Stimulated activated CD4-positive, alpha-beta T cell treated with anti-CD3 and anti-CD28 coated beads, Interleukin-15, amount 100 ng/mL, for 1 hour (primary cell): ENCODE results near the gene LRRC51.
"Not testable (repeated sequence)": the region's sequence is repeated elsewhere in the genome, so short reads cannot be mapped to it uniquely, and the experiment has no call there.

Experiments
- DNase-seq, 2 donors: peaks; one replicate each; pipeline ENCODE4 v3.0.0-alpha.2; 2020; ENCODE audit warnings: low read depth in 1 of 2, low spot score in 1 of 2

Gene LRRC51

DNA sequence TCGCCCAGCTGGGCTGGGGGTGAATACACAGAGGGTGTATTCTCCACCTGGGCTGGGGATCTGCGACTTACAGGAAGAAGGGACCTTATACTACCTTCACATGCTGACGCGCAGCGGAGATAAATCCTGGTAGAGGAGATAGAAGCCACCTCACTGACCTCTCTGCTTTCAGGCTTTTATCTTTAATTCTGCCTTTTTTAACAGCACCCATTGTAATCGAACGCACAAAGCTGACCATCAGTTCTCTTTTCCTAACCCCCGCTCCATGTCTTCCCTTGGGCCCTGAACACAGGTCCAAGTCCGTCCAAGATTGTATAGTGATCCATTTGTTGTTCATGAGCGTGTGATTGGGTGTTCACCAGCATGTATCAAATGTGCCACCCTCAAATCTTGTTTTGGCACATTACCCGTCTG lies 23.1 kb downstream of the LRRC51 start:
- no peak for DNase-seq

- DNase-seq: no peak
Observed at GRCh38 chr11:72105888-72106287, 25.2 kb downstream of the LRRC51 start, which contains the start of gene TOMT. Gene TOMT (plus strand): TSS chr11:72105924. CDS start chr11:72105952, 28 bp downstream.

DNA sequence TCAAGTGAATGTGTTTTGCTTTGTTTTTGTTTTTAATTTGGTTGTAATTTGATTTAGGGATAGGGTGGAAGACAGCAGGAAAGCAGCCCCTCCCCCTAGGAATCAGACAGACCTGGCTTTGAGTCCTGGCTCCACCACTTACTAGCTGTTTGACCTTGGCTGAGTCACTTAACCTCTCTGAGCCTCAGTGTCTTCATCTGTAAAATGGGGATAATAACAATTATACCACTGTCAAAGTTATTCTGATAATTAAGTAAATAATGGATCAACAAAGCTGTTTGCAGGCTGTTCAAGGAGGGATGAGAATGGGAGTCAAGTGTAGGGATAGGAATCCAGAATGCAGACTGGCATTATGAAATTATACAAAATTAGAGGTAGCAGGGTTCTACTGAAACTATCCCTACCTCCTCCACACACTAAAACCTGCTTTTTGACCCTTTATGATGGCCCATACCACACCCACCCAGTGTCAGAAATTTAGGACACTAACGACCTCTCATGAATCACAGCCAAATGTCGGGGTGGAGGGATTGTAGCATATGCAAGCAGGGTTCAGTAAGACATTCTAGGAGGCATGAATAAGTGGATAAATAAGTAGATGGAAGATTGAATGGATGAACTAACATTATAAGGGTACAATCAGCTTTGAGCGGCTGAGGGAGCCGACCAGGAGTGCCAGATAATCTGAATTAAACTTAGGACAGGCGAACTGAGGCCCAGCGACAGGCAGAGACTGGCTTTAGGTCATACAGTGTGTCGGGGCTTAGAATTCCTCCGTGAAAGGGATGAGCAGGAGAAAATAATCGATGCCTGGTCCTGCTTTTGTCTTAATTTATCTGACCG lies 30.9 kb downstream of the LRRC51 start:
- DNase-seq: no peak

DNA sequence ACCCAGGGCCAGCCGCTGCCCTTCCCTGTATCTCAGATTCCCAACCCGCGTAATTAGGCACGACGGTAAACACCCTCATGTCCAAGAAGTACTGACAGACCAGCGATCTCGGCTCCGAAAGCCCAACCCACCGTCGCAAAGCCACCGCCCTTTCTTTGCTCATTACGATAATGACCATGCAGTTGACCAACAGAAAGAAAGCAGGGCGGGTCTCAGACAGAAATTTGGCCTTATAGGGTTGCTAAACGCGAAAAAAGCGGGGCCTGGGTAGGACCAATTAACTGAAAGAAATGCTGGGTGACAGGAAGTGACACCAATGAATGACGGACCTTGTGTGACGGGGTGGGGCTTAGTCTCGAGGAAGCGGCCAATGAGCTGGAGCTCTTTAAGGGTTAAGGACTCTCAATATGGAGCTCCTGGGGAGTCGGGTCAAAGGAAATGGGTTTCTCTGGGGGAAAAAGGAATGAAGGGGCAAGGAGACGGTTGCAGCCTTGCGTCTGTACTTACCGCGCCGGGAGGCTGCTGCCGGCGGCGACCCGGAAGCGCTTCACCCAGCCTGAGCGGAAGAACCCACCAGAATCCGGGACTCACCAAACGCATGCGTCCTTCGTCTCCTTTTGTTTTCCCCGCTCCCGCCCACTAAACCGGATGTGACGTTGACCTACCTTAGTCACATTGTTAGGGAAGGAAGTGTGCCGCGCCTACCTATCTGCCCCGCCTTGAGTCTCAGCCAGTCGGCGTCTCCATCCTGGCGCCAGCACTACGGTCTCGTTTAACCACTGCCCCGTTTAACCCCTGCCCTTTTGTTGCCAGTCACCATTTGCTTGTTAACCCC lies 31.7 kb downstream of the LRRC51 start, which contains the start of gene ANAPC15:
Gene ANAPC15 (minus strand): TSS at position 553 of the 835 bp plus-strand sequence. CDS start 1,419 bp downstream, outside the sequence.
- DNase-seq: peak; percentile 89 to 91

DNA sequence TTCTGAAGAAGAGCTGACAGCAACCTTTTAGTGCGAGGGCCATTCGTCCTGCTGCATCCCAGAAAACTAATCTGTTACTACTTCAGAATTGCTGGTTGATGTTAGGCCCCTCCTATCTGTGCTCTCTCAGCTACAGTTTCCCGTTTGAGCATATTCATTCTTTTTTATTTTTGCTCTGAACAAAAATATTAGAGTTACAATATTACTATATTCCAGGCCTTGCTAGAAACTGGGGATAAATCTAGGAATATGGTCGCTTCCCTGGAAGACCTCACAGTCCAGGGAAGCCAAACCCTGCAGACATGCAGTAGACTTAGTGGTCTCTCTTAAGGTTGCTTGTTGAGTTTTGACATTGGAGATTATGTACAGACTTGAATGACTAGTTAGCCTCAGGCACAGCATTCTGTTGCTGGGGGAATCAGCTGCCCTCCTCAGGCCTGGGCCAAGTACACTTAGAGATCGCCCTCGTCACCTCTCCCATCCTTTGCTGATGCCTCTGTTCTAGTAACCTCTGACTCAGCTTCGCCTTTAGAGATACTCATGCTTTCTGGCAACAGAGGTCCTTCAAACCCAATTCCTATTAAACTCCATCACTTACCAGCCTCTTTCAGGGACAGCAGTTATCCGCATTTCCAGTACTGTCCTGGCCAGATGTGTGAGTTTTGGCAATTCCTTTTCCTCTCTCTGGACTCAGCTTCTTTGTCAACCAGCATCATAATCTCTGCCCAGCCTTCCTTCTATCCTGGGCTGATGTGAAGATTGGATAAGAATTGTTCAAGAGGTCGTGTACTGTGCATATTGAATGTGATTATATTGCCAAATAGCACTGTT lies 32.5 kb downstream of the LRRC51 start:
- DNase-seq: no peak

- DNase-seq: no peak
Observed at GRCh38 chr11:72114570-72114969, 33.9 kb downstream of the LRRC51 start.

- DNase-seq: no peak
Observed at GRCh38 chr11:72116019-72116755, 35.5 kb downstream of the LRRC51 start.

- DNase-seq: no peak
Observed at GRCh38 chr11:72119198-72119597, 38.5 kb downstream of the LRRC51 start.

DNA sequence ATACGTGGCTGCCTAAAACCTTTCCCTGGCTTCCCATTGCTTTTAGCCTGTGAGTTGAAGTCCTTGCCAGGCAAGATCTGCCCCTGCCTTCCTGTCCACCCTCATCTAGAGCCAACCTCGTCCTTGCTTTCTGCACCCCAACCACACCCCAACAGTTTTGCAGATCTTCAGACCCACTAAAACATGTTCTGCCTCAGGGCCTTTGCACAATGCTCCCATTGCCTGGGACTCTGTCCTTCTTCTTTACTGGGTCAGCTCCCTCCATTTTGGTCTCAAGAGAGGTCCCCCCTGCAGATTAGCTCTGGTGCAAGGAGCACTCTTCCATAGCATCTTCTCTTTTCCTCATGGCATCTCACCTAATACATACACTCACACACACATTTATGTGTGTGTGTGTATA lies 40.3 kb downstream of the LRRC51 start:
- DNase-seq: no peak

GRCh38 chr11:72122607-72123006 lies 42.0 kb downstream of the LRRC51 start:
- DNase-seq: no peak

DNA sequence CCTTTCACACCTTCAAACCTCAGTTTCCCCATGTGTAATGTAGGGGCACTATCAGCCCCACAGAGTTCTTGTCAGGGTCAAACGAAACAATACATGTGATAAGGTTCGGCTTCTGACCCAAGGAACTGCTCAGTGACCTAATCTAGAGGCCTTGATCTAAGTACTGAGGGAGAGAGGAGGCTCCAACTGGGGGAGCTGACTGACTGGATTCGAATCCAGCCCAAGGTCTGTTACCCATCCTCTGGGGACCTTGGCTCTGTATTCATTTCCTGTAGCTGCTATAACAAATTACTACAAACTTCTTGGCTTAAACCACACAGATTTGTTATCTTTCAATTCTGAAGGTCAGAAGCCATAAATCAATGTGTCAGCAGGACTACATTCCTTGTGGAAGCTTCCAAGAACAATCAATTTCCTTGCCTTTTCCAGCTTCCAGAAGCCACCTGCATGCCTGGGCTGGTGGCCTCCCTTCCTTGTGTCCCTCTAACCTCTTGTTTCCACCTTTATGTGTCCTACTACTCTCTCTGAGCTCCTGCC lies 42.5 kb downstream of the LRRC51 start:
- DNase-seq: no peak

- no peak for DNase-seq
Observed at GRCh38 chr11:72124046-72124445, 43.4 kb downstream of the LRRC51 start.

DNA sequence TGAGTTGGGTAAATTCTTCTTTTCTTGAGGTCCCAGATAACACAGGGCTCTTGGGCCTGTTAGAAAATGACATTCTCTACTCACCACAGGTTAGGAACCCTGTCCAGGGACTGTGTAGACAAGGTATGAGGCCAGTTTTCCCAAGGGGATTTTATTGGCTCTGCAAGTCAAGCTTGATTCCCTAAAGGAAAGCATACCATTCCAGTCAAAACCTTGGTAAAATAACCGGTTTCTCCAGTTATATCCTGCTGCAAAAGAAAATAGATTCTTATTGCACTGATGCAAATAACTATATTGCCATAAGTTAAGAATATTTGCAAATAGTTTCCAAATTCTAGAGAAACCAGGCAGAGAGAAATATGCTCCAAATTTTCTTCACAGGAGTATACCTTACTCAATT lies 45.3 kb downstream of the LRRC51 start:
- DNase-seq: no peak

- DNase-seq: no peak
Observed at GRCh38 chr11:72127923-72128322, 47.3 kb downstream of the LRRC51 start.

GRCh38 chr11:72129381-72129780 lies 48.7 kb downstream of the LRRC51 start:
- no peak for DNase-seq

- no peak for DNase-seq
Observed at GRCh38 chr11:72132646-72133045, 52.0 kb downstream of the LRRC51 start.

GRCh38 chr11:72135473-72135872 lies 54.8 kb downstream of the LRRC51 start, which contains the start of gene FOLR3:
Gene FOLR3 (plus strand): TSS chr11:72135725. CDS start chr11:72135953, 228 bp downstream.
- not testable (repeated sequence) for DNase-seq

DNA sequence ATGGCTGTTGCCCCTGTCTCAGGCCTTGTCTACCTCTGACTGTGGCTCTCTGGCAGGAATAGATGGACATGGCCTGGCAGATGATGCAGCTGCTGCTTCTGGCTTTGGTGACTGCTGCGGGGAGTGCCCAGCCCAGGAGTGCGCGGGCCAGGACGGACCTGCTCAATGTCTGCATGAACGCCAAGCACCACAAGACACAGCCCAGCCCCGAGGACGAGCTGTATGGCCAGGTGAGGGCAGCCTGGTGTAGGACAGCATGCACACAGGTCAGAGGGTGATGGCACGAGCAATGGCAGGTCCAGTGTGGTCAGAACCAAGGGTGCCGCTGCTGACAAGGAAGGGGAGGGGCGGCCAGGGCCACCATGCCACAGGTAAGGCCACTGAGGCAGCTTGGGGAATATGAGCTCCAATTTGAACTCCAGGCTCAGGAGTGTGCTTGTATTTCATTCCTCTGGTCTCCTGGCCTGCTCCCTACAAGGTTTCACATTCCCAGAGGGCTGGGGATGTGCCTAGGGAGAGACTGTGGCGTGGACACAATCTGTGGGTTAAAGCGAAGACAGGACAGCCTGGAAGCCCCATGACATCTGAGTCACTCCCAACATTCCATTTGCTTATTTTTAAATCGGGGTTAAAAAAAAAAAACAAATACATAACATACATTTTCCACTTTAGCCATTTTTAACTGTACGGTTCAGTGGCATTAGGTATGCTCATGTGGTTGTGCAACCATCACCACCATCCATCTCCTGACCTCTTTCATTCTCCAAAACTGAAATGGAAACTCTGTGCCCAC lies 55.4 kb downstream of the LRRC51 start:
- DNase-seq: no peak

DNA sequence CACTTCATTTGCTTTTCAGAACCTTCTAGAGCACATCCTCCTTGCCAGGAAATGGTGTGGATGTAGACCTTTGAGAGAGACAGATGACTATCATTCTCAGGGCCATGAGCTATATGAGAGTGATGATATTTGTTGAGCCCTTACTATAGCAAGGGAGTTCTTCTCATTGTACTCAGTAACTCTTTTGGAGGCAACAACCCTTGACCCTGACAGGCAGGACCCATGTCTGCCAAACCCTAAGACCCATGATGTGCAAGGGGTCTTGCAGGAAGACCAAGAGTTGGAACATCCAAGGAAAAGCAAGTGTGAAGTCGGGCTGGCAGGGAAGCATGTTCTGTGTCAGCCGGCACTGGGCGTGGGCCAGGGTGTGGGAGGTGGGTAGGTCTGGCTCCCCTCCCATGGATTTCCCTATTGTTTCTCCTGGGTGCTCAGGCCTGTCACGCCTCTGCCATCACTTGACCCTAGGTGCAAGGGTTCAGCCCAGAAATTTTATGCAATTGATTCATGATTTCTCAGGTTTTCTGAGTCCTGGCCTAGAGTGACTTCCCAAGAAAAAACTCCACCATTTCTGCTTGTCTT lies 56.1 kb downstream of the LRRC51 start:
- no peak for DNase-seq
